ENCODE measurements around the gene TSPAN32. TPM values are rescaled to one million over a fixed set of nuclear protein-coding genes. Genes with fewer than 3 reads are reported as not detected.

The TSPAN32 gene
- total RNA-seq, 4 donors from 2014 or later: not detected

GRCh38 chr11:2299773-2300172, 2.0 kb upstream of the TSPAN32 start:
- no peak for TF ChIP-seq CTCF (IDR thresholded peaks at IDR 0.05 in 4 of 5, conservative IDR thresholded peaks at IDR 0.05 in 1 of 5)
- H3K4me1 ChIP-seq: no peaks in the 10 kb centered on the region
- no peak overlapping the region for H3K4me3 ChIP-seq
- no peak for DNase-seq
- intact Hi-C loops (cut with DNase I; ENCODE audit: low total_unique reads) (loop anchor here (10.0 kb wide), 3 partner anchors 105 to 595 kb away; no protein-coding TSS in a partner anchor), in situ Hi-C loops (cut with MboI; ENCODE audit: low sequenced_read_pairs in 4 of 4) (loop anchor here in 3 of 4 donors (5.0 to 10.0 kb wide), 2 partner anchors 125 to 128 kb away; no protein-coding TSS in a partner anchor)
- H3K36me3 ChIP-seq: no peaks in the 10 kb centered on the region
- ATAC-seq: no peak
- no peak overlapping the region for H3K27ac ChIP-seq
- peaks cover 0 to 4% (median 0%) of the 10 kb centered on the region in 3 donors for H3K27me3 ChIP-seq
- H3K9me3 ChIP-seq: no peaks in the 10 kb centered on the region

- DNase-seq: no peak
- no peaks in the 10 kb centered on the region for H3K9me3 ChIP-seq
- in situ Hi-C loops (cut with MboI; ENCODE audit: low sequenced_read_pairs in 4 of 4) (no loop called here), intact Hi-C loops (cut with DNase I; ENCODE audit: low total_unique reads) (loop anchor here (10.0 kb wide), 3 partner anchors 106 to 594 kb away; no protein-coding TSS in a partner anchor)
- TF ChIP-seq POLR2A (IDR thresholded peaks at IDR 0.05) (no peak), CTCF (IDR thresholded peaks at IDR 0.05 in 4 of 5, conservative IDR thresholded peaks at IDR 0.05 in 1 of 5) (no peak)
- no peak overlapping the region for H3K27ac ChIP-seq
- peaks cover 0 to 4% (median 0%) of the 10 kb centered on the region in 3 donors for H3K27me3 ChIP-seq
- H3K4me3 ChIP-seq: no peak overlapping the region
- no peaks in the 10 kb centered on the region for H3K36me3 ChIP-seq
- no peak for ATAC-seq
- no peaks in the 10 kb centered on the region for H3K4me1 ChIP-seq
These were observed 1.4 kb upstream of the TSPAN32 start for GRCh38 chr11:2300290-2300935.

- Histone ChIP-seq H3K9me3 (no peaks in the 10 kb centered on the region), H3K36me3 (no peaks in the 10 kb centered on the region), H3K27me3 (peaks cover 0 to 4% (median 0%) of the 10 kb centered on the region in 3 donors), H3K27ac (no peak overlapping the region), H3K4me3 (no peak overlapping the region), H3K4me1 (peaks cover 0 to 3% of the 10 kb centered on the region in 2 donors)
- no peak for ATAC-seq
- DNase-seq: no peak
- in situ Hi-C loops (cut with MboI; ENCODE audit: low sequenced_read_pairs in 4 of 4): no loop called here
- no peak for TF ChIP-seq POLR2A (IDR thresholded peaks at IDR 0.05)
- TF ChIP-seq CTCF (IDR thresholded peaks at IDR 0.05 in 4 of 5, conservative IDR thresholded peaks at IDR 0.05 in 1 of 5): no peak
- intact Hi-C loops (cut with DNase I; ENCODE audit: low total_unique reads): loop anchor here (10.0 kb wide), 3 partner anchors 106 to 594 kb away; no protein-coding TSS in a partner anchor
These were observed 730 bp upstream of the TSPAN32 start for GRCh38 chr11:2300936-2301630.

- no peaks in the 10 kb centered on the region for H3K36me3 ChIP-seq
- H3K4me1 ChIP-seq: peaks cover 0 to 7% of the 10 kb centered on the region in 2 donors
- intact Hi-C loops (cut with DNase I; ENCODE audit: low total_unique reads) (loop anchor here (10.0 kb wide), 3 partner anchors 108 to 592 kb away; no protein-coding TSS in a partner anchor), in situ Hi-C loops (cut with MboI; ENCODE audit: low sequenced_read_pairs in 4 of 4) (no loop called here)
- no peak for ATAC-seq
- peaks cover 0 to 2% (median 0%) of the 10 kb centered on the region in 3 donors for H3K27me3 ChIP-seq
- H3K27ac ChIP-seq: no peak overlapping the region
- no peaks in the 10 kb centered on the region for H3K9me3 ChIP-seq
- TF ChIP-seq CTCF (IDR thresholded peaks at IDR 0.05 in 4 of 5, conservative IDR thresholded peaks at IDR 0.05 in 1 of 5) (no peak), POLR2A (IDR thresholded peaks at IDR 0.05) (no peak)
- DNase-seq: no peak
- peak overlapping the region in 1 of 4 donors; percentile 13 for H3K4me3 ChIP-seq
These were observed 588 bp downstream of the TSPAN32 start for GRCh38 chr11:2302306-2302895.
